ENCODE results near the gene NTSR1. TPM values are rescaled to one million over a fixed set of nuclear protein-coding genes. Genes with fewer than 3 reads are reported as not detected.
A peak's percentile ranks its signal among the peaks of the same experiment; 100 is the strongest.

Gene NTSR1
- total RNA-seq, 1 experiment from 2014 or later, result 7.8 TPM

- BruUV-seq (replicated peaks), result no TSS peak
- DNase-seq (no peak), ATAC-seq (no peak)
- no peak overlapping the region for H3K4me2 ChIP-seq (ENCODE audit: low read length)
- TF ChIP-seq, protein P1, sequence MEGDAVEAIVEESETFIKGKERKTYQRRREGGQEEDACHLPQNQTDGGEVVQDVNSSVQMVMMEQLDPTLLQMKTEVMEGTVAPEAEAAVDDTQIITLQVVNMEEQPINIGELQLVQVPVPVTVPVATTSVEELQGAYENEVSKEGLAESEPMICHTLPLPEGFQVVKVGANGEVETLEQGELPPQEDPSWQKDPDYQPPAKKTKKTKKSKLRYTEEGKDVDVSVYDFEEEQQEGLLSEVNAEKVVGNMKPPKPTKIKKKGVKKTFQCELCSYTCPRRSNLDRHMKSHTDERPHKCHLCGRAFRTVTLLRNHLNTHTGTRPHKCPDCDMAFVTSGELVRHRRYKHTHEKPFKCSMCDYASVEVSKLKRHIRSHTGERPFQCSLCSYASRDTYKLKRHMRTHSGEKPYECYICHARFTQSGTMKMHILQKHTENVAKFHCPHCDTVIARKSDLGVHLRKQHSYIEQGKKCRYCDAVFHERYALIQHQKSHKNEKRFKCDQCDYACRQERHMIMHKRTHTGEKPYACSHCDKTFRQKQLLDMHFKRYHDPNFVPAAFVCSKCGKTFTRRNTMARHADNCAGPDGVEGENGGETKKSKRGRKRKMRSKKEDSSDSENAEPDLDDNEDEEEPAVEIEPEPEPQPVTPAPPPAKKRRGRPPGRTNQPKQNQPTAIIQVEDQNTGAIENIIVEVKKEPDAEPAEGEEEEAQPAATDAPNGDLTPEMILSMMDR (conservative IDR thresholded peaks at IDR 0.05; ENCODE audit: low read depth, low read length), result no peak
- TF ChIP-seq EZH2phosphoT487 (IDR thresholded peaks at IDR 0.05; ENCODE audit: borderline replicate concordance, low read length), result no peak
- no peak for TF ChIP-seq EZH2 (IDR thresholded peaks at IDR 0.05; ENCODE audit: low read length, unreplicated experiment)
- no peak overlapping the region for H3K9ac ChIP-seq (ENCODE audit: low read length)
- no peaks in the 10 kb centered on the region for H3K79me2 ChIP-seq (ENCODE audit: low read length)
- H3K27me3 ChIP-seq (ENCODE audit: low read length), result no peaks in the 10 kb centered on the region
- H3K36me3 ChIP-seq (ENCODE audit: low read depth, low read length), result no peaks in the 10 kb centered on the region
- no peaks in the 10 kb centered on the region for H3F3A ChIP-seq (ENCODE audit: low read length, unreplicated experiment)
- no peaks in the 10 kb centered on the region for H4K20me1 ChIP-seq (ENCODE audit: low read length)
- CTCF ChIA-PET, result no interaction called here
- no peak overlapping the region for H2AFZ ChIP-seq (ENCODE audit: low read length)
- H3K4me1 ChIP-seq (ENCODE audit: insufficient read depth, low read length), result no peaks in the 10 kb centered on the region
- H3K9me2 ChIP-seq (replicated peaks; ENCODE audit: low read length), result no peaks in the 10 kb centered on the region
- H3K4me3 ChIP-seq (ENCODE audit: low read length), result no peak overlapping the region
- H3K9me3 ChIP-seq (ENCODE audit: low read length), result no peaks in the 10 kb centered on the region
- intact Hi-C loops (cut with micrococcal nuclease), result no loop called here
- no peak overlapping the region for H3K27ac ChIP-seq (ENCODE audit: low read length)
- POLR2A ChIA-PET (ENCODE audit: unreplicated experiment), result no interaction called here
These were observed 11.6 kb upstream of the NTSR1 start for GRCh38 chr20:62696989-62697388.

DNA sequence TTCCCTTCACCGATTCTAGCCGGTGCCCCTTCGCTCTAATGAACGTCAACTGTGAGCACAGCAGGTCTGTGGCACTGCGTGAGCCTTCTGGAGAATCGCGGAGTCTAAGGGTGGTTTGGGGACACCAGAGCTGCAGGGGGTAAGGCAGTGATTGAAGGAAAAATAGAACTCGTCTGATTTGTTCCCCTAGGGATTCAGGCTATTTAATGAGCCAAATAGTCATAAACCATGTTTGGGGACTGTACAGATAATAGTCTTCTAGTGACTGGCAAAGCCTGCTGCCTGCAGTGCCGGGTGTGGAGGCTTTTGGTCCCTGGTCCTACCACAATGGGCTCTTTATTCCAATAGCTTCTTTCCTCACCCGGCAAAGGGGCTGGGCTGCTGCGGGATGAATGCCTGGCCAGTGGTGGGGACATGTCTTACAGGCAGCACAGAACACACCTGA lies 11.1 kb upstream of the NTSR1 start:
- Histone ChIP-seq H4K20me1 (ENCODE audit: low read length) (no peaks in the 10 kb centered on the region), H3K4me3 (ENCODE audit: low read length) (no peak overlapping the region), H3K36me3 (ENCODE audit: low read depth, low read length) (no peaks in the 10 kb centered on the region), H3K27me3 (ENCODE audit: low read length) (no peaks in the 10 kb centered on the region), H3K9ac (ENCODE audit: low read length) (no peak overlapping the region), H3F3A (ENCODE audit: low read length, unreplicated experiment) (no peaks in the 10 kb centered on the region), H3K4me1 (ENCODE audit: insufficient read depth, low read length) (no peaks in the 10 kb centered on the region), H2AFZ (ENCODE audit: low read length) (no peak overlapping the region), H3K79me2 (ENCODE audit: low read length) (no peaks in the 10 kb centered on the region), H3K27ac (ENCODE audit: low read length) (no peak overlapping the region), H3K9me2 (replicated peaks; ENCODE audit: low read length) (no peaks in the 10 kb centered on the region), H3K9me3 (ENCODE audit: low read length) (no peaks in the 10 kb centered on the region), H3K4me2 (ENCODE audit: low read length) (no peak overlapping the region)
- TF ChIP-seq, protein P1 (conservative IDR thresholded peaks at IDR 0.05; ENCODE audit: low read depth, low read length), result no peak
- TF ChIP-seq EZH2 (IDR thresholded peaks at IDR 0.05; ENCODE audit: low read length, unreplicated experiment), result no peak
- TF ChIP-seq EZH2phosphoT487 (IDR thresholded peaks at IDR 0.05; ENCODE audit: borderline replicate concordance, low read length), result no peak
- ChIA-PET POLR2A (ENCODE audit: unreplicated experiment) (no interaction called here), CTCF (interaction anchor here (0.6 kb wide), 1 partner anchor 198 kb away, joined by 11 read pairs; no protein-coding TSS in a partner anchor)
- ATAC-seq (peak; percentile 17; the same call in 1 of the 2 replicates), DNase-seq (no peak)
- intact Hi-C loops (cut with micrococcal nuclease), result no loop called here
- no TSS peak for BruUV-seq (replicated peaks)

- DNase-seq (no peak), ATAC-seq (no peak)
- ChIA-PET POLR2A (ENCODE audit: unreplicated experiment) (no interaction called here), CTCF (interaction anchor here (0.6 kb wide), 2 partner anchors 46 to 198 kb away, joined by 3 to 11 read pairs; no protein-coding TSS in a partner anchor)
- Histone ChIP-seq H4K20me1 (ENCODE audit: low read length) (no peaks in the 10 kb centered on the region), H3K9me3 (ENCODE audit: low read length) (no peaks in the 10 kb centered on the region), H3K36me3 (ENCODE audit: low read depth, low read length) (no peaks in the 10 kb centered on the region), H3K27me3 (ENCODE audit: low read length) (no peaks in the 10 kb centered on the region), H3K9ac (ENCODE audit: low read length) (no peak overlapping the region), H3K27ac (ENCODE audit: low read length) (no peak overlapping the region), H3K4me3 (ENCODE audit: low read length) (no peak overlapping the region), H2AFZ (ENCODE audit: low read length) (no peak overlapping the region), H3K9me2 (replicated peaks; ENCODE audit: low read length) (no peaks in the 10 kb centered on the region), H3K4me2 (ENCODE audit: low read length) (no peak overlapping the region), H3F3A (ENCODE audit: low read length, unreplicated experiment) (no peaks in the 10 kb centered on the region), H3K4me1 (ENCODE audit: insufficient read depth, low read length) (peaks cover 7% of the 10 kb centered on the region), H3K79me2 (ENCODE audit: low read length) (no peaks in the 10 kb centered on the region)
- intact Hi-C loops (cut with micrococcal nuclease), result no loop called here
- TF ChIP-seq EZH2phosphoT487 (IDR thresholded peaks at IDR 0.05; ENCODE audit: borderline replicate concordance, low read length), result no peak
- TF ChIP-seq, protein P1 (conservative IDR thresholded peaks at IDR 0.05; ENCODE audit: low read depth, low read length), result no peak
- no peak for TF ChIP-seq EZH2 (IDR thresholded peaks at IDR 0.05; ENCODE audit: low read length, unreplicated experiment)
- BruUV-seq (replicated peaks), result no TSS peak
These were observed 10.4 kb upstream of the NTSR1 start for GRCh38 chr20:62698231-62698630.
